GM19035 (cell line): ENCODE measurements around the gene MYL6.
A peak's percentile ranks its signal among the peaks of the same experiment; 100 is the strongest.

Source experiments
- ATAC-seq: cut with Tn5 transposase; IDR thresholded peaks from one replicate; pipeline ENCODE4 v1.9.1; 2021; ENCODE audit not compliant: unreplicated experiment

MYL6 gene

DNA sequence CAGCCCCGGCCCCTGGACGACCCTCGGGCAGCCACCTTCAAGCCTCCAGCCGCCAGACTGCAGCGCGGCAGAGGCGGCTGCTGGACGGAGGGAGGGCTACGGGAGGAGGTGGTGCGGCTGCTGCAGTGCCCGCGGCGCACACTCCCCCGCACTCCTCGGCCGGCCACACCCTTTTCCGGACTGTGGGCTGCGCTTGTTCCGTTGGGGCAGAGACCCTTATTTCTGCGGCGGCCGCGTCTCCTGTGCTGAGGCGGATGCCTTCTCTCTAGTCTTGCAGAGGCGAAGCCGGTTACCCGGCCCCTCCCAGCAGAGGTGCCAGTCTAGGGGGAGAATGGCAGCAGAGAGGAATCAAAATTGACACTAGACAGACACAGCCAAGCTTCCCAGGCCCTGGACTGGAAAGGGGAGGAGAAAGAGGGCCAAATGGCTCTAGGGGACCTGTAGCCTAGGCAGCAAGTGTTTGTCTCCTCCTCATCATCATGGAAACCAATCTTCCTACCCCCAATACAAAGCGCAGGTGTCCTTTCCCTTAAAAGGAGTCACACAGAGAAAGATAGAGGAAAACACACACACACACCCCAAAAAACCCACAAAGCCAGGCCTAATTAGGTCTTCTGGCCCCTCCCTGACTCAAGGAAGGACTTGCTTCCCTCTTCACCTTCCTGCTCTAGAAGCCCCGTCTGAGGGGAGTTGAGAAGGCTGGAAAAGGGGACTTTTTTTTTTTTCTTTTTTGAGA lies 28.8 kb upstream of the MYL6 start:
- peak; percentile 30 for ATAC-seq

GRCh38 chr12:56129942-56130495 lies 28.1 kb upstream of the MYL6 start:
- ATAC-seq = no peak

- no peak for ATAC-seq
Observed at GRCh38 chr12:56130876-56131275, 27.3 kb upstream of the MYL6 start.

GRCh38 chr12:56134897-56135296 lies 23.3 kb upstream of the MYL6 start:
- ATAC-seq = no peak

DNA sequence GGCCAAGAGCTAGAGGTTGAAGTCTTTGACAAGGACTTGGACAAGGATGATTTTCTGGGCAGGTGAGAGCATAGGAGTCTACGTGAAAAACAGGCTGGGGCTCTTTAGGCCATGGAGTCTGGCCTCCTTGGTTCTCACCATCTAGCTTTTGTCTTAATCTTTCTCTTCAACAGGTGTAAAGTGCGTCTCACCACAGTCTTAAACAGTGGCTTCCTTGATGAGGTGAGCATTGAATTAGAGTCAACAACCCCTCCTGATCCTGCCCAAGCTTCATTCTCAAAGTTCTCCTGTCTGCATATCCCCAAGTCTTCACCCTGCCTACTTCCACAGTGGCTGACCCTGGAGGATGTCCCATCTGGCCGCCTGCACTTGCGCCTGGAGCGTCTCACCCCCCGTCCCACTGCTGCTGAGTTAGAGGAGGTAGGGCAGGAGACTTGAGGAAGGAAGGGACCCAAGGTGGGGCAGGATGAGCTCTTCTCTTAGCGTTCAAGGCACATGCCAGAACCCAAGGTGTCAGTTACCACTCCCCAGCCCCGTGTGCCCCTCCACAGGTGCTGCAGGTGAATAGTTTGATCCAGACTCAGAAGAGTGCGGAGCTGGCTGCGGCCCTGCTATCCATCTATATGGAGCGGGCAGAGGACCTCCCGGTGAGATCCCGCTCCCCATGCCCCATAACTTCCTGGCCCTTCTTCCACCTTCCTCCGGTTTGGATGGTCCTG lies 20.1 kb upstream of the MYL6 start:
- ATAC-seq = no peak

DNA sequence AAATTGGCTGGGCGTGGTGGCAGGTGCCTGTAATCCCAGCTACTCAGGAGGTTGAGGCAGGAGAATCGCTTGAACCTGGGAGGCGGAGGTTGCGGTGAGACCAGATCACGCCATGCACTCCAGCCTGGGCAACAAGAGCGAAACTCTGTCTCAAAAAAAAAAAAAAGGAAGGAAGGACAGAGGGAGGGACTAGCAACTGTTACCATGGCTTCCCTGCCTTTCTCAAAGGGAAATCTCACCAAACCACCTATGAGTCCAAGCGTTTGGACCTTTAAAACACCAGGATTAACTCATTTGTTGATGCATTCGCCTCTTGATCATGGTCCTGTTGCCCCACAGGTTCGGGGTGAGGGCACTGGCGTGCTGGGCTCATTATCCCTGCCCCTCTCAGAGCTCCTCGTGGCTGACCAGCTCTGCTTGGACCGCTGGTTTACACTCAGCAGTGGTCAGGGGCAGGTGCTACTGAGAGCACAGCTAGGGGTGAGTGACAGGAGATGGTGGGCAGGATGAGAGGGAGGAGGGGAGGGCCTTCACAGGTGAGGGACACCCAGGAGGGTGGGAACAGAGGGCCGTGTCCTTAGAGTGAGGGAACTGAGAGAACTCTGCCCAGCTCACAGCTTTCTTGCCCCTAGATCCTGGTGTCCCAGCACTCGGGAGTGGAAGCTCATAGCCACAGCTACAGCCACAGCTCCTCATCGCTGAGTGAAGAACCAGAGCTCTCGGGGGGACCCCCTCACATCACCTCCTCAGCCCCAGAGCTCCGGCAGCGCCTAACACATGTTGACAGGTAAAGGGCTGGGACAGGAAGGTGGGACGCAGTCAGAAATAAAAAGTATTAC lies 16.0 kb upstream of the MYL6 start:
- ATAC-seq = no peak

DNA sequence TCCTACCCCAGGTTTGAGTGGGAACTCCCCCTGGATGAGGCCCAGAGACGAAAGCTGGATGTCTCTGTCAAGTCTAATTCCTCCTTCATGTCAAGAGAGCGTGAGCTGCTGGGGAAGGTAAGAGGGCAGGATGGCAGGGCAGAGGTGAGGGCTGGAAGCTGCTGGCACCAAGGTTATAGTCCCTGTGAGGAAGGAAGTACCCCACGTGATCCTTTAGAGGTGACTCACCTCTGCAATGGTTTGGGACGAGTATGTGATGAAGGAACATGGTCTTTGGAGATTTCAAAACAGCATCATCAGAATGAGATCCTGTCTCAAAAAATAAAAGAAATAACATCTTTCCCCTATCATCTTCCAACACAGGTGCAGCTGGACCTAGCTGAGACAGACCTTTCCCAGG lies 14.9 kb upstream of the MYL6 start:
- ATAC-seq = no peak

DNA sequence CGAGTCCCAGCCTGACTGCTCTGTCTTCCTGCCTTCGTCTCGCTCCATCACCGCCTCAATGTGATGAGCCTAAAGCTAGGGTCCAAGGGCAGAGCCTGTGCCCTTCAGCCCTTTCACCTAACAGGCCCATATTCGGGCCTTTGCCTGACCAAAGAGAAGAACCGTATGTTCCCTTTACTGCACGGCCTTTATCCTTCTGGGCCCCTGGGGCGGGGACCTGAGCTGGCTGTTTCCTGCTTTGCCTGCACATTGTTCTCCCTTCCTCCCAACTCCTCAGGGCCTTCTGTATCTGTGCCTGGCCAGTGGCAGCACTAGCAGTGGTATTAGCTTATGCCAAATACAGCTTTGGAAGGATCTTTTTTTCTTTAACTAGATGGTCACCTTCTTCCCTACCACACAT lies 14.3 kb upstream of the MYL6 start:
- ATAC-seq = no peak

GRCh38 chr12:56145217-56145616 lies 12.9 kb upstream of the MYL6 start:
- no peak for ATAC-seq

- ATAC-seq = no peak
Observed at GRCh38 chr12:56146492-56147460, 11.4 kb upstream of the MYL6 start.

DNA sequence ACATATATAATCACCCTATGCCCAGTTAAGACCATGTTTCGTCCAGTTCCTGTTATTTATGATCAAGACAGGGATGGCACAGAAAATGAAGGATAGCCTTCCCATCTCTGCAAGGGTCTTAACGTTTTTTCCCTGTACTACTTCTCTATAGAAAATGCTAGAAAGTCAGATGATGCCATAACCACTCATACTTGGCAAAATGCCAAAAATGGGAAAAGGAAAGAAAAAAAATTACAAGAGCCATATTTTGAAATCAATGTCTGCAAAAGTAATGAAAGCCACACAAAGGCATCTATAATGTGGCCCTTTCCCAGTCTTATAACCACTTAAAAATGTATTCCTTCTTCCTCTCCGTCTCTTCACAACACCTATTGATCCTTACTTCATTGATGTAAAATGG lies 7.6 kb upstream of the MYL6 start:
- no peak for ATAC-seq

DNA sequence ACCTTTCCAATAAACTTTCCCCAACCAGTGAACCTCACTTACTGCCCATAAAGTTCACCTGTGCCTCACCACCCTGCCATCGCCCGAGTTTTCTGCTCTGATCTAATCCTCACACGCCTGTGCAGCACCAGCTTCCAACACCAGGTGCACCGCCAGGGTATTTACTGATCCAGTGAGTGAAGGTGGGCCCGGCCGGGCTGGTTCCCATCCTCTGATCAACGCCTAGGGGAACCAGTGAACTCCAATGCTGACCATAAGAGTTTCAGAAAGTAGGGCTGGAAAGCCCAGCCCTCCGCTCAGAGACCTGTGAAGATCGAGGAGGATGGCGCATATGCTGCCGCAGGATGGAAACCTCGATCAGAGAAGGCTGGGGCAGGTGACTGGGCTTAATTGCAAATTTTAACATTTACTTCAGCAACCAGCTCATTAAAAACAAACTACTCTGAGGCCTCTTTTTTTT lies 6.5 kb upstream of the MYL6 start:
- peak; percentile 51 for ATAC-seq

GRCh38 chr12:56152132-56152755 lies 5.9 kb upstream of the MYL6 start, which contains the start of gene MYL6B:
MYL6B (plus strand) TSS chr12:56152587; CDS start chr12:56153919, 1,332 bp downstream.
- ATAC-seq = peak; percentile 92

DNA sequence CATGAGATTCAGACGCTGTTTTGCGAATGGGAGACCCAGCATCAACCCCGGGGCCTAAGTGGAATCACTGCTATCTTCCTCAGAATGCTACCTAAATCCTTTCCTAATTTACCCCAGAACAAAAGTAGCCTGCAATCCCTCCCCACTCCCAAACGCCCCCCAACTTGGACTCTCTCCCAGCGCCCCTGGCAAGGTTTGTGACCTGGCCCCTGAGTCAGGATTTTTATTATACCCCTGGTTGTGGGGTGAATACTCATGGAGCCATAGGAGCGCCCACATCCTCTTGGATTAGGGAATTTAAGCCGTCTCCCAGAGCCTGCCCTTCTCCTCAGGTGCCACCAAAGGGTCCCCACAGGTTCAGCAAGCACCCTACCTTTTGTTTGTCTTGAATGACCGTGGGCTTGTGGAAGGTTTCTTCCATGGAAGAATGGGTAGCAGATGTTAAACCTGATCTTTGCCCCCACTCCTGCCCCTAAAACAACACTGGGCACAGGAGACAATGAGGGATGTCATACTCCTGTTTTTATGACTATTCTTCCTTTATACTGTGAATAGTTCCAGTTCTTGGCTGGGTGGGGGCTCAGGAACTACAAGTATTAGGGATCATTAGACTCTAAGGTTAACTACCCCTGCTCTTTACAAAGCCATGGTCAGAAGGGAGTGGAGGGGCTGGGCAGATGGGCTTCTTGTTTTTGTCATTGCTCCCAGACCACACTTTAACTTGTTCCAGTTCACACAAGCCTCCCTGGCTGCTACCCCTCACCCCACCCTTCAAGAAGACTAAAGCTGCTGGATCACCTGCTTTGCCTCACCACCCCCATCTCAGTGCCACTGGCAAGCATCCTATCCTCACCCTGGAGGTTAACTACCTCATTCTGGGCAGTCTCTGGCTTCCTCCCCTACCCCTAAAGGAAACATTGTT lies 5.1 kb upstream of the MYL6 start:
- no peak for ATAC-seq

- ATAC-seq = no peak
Observed at GRCh38 chr12:56153678-56154065, 4.5 kb upstream of the MYL6 start.

- ATAC-seq = no peak
Observed at GRCh38 chr12:56154246-56154771, 3.9 kb upstream of the MYL6 start.

DNA sequence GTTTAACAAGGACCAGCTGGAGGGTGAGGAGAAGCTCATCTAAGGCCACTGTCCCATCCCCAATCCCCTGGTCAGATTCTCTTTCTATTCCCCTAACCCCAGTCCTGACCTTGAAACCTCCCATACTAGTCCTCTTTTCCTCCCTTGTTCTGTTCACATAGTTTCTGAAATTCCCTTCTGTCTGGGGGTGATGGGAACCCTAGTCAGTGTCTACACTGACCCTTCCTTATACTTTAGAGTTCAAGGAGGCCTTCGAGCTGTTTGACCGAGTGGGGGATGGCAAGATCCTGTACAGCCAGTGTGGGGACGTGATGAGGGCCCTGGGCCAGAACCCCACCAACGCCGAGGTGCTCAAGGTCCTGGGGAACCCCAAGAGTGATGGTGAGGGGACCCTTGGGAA lies 3.3 kb upstream of the MYL6 start:
- no peak for ATAC-seq

GRCh38 chr12:56155256-56155845 lies 2.8 kb upstream of the MYL6 start:
- no peak for ATAC-seq
